CD4-positive, alpha-beta T cell (primary cell): ENCODE measurements around the gene GNAO1. TPM values are rescaled to one million over a fixed set of nuclear protein-coding genes. Genes with fewer than 3 reads are reported as not detected.

Source experiments
- ATAC-seq: fragments of 200-7000 bp; cut with Tn5 transposase; one replicate; pipeline ENCODE4 v1.10.0; 2022; ENCODE audit warnings: mild to moderate bottlenecking; ENCODE audit not compliant: poor library complexity
- CTCF ChIA-PET: fragments of 350-600 bp; sonication (Branson Sonifier 250); formaldehyde crosslinking; loops from one replicate; lab custom pipeline; 2021; ENCODE audit warnings: antibody characterized with exemption, inconsistent platforms; lab: Charles Lee
- POLR2A ChIA-PET: fragments of 350-600 bp; sonication (Branson Sonifier 250); formaldehyde crosslinking; loops from one replicate; lab custom pipeline; 2021; ENCODE audit warnings: antibody characterized with exemption, inconsistent platforms; lab: Charles Lee
- DNase-seq, 14 experiments: peaks; one replicate each; pipeline ENCODE4 v3.0.0-alpha.2; 2013 to 2020; ENCODE audit warnings: mixed read lengths in 2 of 14
- H3K27ac ChIP-seq, 2 donors: one replicate each; pipeline versions ENCODE4 v1.5.1 to v1.7.0; 2013; ENCODE audit warnings: low read length in 2 of 2, low read depth in 1 of 2, mild to moderate bottlenecking in 1 of 2
- H3K27me3 ChIP-seq, 2 experiments: 1 replicate in 1 of 2; 2 replicates in 1 of 2; pipeline versions ENCODE4 v1.6.1 to v1.7.0; 2013; ENCODE audit warnings: low read length in 2 of 2, control low read depth in 1 of 2, mild to moderate bottlenecking in 1 of 2, moderate library complexity in 1 of 2; ENCODE audit not compliant: insufficient read depth in 2 of 2, control insufficient read depth in 1 of 2
- H3K36me3 ChIP-seq: one replicate; pipeline ENCODE4 v1.6.1; 2013; ENCODE audit warnings: low read length, control low read depth; ENCODE audit not compliant: insufficient read depth
- H3K4me1 ChIP-seq: one replicate; pipeline ENCODE4 v1.6.1; 2013; ENCODE audit warnings: low read length, control low read depth; ENCODE audit not compliant: insufficient read depth
- H3K4me3 ChIP-seq: one replicate; pipeline ENCODE4 v1.5.1; 2013; ENCODE audit warnings: mild to moderate bottlenecking, low read length, moderate library complexity
- H3K9me3 ChIP-seq, 2 experiments: 1 replicate in 1 of 2; 2 replicates in 1 of 2; pipeline versions ENCODE4 v1.6.1 to v1.7.0; 2013; ENCODE audit warnings: low read length in 2 of 2, mild to moderate bottlenecking in 2 of 2, control low read depth in 1 of 2, moderate library complexity in 1 of 2; ENCODE audit not compliant: control insufficient read depth in 1 of 2, insufficient read depth in 1 of 2
- H3K27ac Mint-ChIP-seq: one replicate; pipeline ENCODE4 v1.8.0; 2020; ENCODE audit warnings: mixed read lengths
- H3K27me3 Mint-ChIP-seq: one replicate; pipeline ENCODE4 v1.8.0; 2021; ENCODE audit warnings: mixed read lengths
- H3K36me3 Mint-ChIP-seq: one replicate; pipeline ENCODE4 v1.8.0; 2021; ENCODE audit warnings: low read depth, mixed read lengths
- H3K4me1 Mint-ChIP-seq: one replicate; pipeline ENCODE4 v1.8.0; 2021; ENCODE audit warnings: low read depth, mixed read lengths
- H3K4me3 Mint-ChIP-seq: one replicate; pipeline ENCODE4 v1.8.0; 2020; ENCODE audit warnings: mild to moderate bottlenecking, mixed read lengths
- H3K9me3 Mint-ChIP-seq: one replicate; pipeline ENCODE4 v1.8.0; 2020; ENCODE audit warnings: mixed read lengths
- intact Hi-C, 2 experiments: fragments of 100-400 bp; cut with DNase I in 1 of 2; cut with micrococcal nuclease in 1 of 2; formaldehyde crosslinking; loops; one replicate each; pipeline versions ENCODE4 v1.15.1 to v1.9.0; 2023 to 2025; cut with DNase I, micrococcal nuclease
- microRNA-seq: library from miRNA; unstranded; fragments of <30 nt; microRNA quantifications from one replicate; pipeline ENCODE4 v1.2.0, GENCODE V29; 2021; ENCODE audit warnings: borderline microRNAs expressed, borderline replicate concordance
- total RNA-seq, 174 experiments: library from RNA in 2 of 174; stranded (reverse) in 2 of 174; gene quantifications; one replicate each; pipeline ENCODE4 v1.2.3 and lab custom pipeline; 2021 to 2026
- TF ChIP-seq, protein P1 (sequence below): fragments of 200-600 bp; IDR thresholded peaks from one replicate; pipeline ENCODE4 v1.8.0; 2022; ENCODE audit warnings: antibody characterized with exemption, mild to moderate bottlenecking

The GNAO1 gene
- total RNA-seq, 2 experiments from 2014 or later, result 7.3 to 7.9 TPM

DNA sequence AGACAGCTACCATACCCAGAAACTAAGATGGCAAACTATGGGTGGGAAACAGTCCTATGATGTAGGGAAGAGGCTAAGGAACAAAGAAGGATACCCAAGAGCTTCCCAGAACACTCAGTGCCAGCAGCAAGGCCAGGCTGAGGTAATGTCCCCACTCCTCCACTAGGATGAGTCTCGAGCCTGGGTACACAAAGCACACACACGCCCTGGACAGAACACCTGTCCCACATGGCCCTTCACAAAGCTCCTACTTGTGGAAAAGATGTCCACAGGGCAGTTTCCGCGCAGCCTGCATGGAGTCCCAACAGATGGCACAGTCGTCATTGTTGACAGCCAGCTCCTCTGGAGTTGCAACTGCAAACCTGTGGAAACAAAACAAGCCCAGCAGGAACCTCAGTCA is 210.2 kb downstream of the GNAO1 start:
- no peak overlapping the region for H3K27ac Mint-ChIP-seq
- H3K4me3 ChIP-seq, result no peak overlapping the region
- CTCF ChIA-PET, result no interaction called here
- H3K4me1 ChIP-seq, result no peaks in the 10 kb centered on the region
- no peak overlapping the region for H3K27ac ChIP-seq
- TF ChIP-seq, protein P1, sequence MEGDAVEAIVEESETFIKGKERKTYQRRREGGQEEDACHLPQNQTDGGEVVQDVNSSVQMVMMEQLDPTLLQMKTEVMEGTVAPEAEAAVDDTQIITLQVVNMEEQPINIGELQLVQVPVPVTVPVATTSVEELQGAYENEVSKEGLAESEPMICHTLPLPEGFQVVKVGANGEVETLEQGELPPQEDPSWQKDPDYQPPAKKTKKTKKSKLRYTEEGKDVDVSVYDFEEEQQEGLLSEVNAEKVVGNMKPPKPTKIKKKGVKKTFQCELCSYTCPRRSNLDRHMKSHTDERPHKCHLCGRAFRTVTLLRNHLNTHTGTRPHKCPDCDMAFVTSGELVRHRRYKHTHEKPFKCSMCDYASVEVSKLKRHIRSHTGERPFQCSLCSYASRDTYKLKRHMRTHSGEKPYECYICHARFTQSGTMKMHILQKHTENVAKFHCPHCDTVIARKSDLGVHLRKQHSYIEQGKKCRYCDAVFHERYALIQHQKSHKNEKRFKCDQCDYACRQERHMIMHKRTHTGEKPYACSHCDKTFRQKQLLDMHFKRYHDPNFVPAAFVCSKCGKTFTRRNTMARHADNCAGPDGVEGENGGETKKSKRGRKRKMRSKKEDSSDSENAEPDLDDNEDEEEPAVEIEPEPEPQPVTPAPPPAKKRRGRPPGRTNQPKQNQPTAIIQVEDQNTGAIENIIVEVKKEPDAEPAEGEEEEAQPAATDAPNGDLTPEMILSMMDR, result no peak
- no peak overlapping the region for H3K4me3 Mint-ChIP-seq
- H3K9me3 Mint-ChIP-seq, result no peaks in the 10 kb centered on the region
- DNase-seq, result peak in 2 of 14 experiments; percentile 8 to 23
- H3K36me3 Mint-ChIP-seq, result peaks cover 75% of the 10 kb centered on the region
- H3K27me3 ChIP-seq, result no peaks in the 10 kb centered on the region
- no peaks in the 10 kb centered on the region for H3K27me3 Mint-ChIP-seq
- ATAC-seq, result no peak
- H3K36me3 ChIP-seq, result peaks cover 59% of the 10 kb centered on the region
- no peaks in the 10 kb centered on the region for H3K9me3 ChIP-seq
- POLR2A ChIA-PET, result no interaction called here
- H3K4me1 Mint-ChIP-seq, result no peaks in the 10 kb centered on the region
- intact Hi-C loops, result no loop called here

DNA sequence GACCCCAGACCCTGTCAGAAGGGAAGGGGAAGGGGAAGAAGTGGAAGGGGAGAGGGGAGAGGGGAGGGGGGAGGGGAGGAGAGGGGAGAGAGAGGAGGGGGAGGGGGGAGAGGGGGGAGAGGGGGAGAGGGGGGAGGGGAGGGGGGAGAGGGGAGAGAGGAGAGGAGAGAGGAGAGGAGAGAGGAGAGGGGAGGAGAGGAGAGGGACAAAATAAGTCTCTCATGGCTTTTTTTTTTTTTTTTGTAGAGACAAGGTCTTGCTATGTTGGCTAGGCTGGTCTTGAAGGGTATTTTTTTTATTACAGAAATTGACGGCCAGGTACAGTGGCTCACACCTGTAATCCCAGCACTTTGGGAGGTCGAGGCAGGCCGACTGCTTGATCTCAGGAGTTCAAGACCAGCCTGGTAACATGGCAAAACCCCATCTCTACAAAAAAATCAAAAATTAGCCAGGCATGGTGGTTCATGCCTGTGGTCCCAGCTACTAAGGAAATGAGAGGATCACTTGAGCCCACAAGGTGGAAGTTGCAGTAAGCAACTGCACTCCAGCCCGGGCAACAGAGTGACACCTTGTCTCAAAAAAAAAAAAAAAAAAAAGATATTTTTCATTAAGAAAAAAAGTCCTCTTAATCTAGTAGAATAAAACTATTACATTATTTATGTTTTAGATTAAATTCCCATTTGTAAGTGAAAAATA is 214.8 kb downstream of the GNAO1 start:
- H3K4me3 Mint-ChIP-seq, result no peak overlapping the region
- H3K27ac Mint-ChIP-seq, result no peak overlapping the region
- no peaks in the 10 kb centered on the region for H3K4me1 ChIP-seq
- ChIA-PET CTCF (no interaction called here), POLR2A (no interaction called here)
- H3K9me3 ChIP-seq, result no peaks in the 10 kb centered on the region
- no peaks in the 10 kb centered on the region for H3K27me3 Mint-ChIP-seq
- DNase-seq, result no peak
- no peaks in the 10 kb centered on the region for H3K9me3 Mint-ChIP-seq
- H3K4me1 Mint-ChIP-seq, result no peaks in the 10 kb centered on the region
- H3K36me3 Mint-ChIP-seq, result peaks cover 72% of the 10 kb centered on the region
- no peak overlapping the region for H3K27ac ChIP-seq
- peaks cover 65% of the 10 kb centered on the region for H3K36me3 ChIP-seq
- TF ChIP-seq, protein P1, result no peak
- H3K27me3 ChIP-seq, result no peaks in the 10 kb centered on the region
- intact Hi-C loops, result no loop called here
- H3K4me3 ChIP-seq, result no peak overlapping the region
- no peak for ATAC-seq

Small RNAs within 50 kb of the gene (microRNA-seq; reads per million reads assigned to microRNA genes)
- not detected for gene MIR3935

Other genes starting within 250 kb of the GNAO1 start
- 10 to 100 TPM; 79.2 to 83.8 TPM for gene AMFR, start 234.1 kb downstream of the GNAO1 start, total RNA-seq